NCI-H774 (cell line): ENCODE measurements around the gene PRR23E.

Experiments
- DNase-seq: peaks from one replicate; lab custom pipeline; 2025; lab: John Stamatoyannopoulos, UW

The PRR23E gene, protein sequence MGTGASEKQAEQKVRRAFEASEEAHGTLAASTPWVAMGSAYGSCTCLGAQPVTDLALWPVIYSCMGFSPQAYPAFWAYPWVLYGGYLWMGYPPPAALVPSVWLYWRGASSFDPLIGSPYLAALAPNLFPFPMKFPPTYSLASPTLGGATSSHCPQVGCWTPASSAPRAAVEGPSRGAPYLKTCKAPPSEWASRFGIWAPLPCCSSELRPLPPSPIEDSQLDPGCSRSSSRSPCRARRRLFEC

GRCh38 chr3:127192576-127193232 is at the start of gene PRR23E:
PRR23E (plus strand) TSS chr3:127193131; CDS start chr3:127196686, 3,555 bp downstream.
- no peak for DNase-seq

DNA sequence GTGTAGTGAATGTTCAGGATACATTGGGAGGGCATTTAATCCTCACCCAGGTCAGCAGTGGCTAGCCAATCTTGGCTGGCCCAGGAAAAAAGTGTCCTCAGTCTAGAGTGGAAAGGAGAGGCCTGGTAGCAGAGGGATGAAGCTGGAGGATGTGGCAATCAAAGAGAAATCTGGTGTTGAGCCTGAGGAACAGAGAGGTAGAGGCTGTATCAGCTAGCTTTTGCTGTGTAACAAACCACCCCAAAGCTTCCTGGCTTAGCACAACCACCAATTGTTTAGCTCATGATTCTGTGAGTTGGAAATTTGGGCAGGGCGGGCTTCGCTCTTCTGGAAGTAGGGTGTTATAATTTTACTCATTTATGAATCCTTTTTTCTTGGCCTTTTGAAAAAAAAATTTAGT is 49.8 kb upstream of the PRR23E start:
- no peak for DNase-seq

GRCh38 chr3:127144631-127145030 is 48.3 kb upstream of the PRR23E start:
- no peak for DNase-seq

- no peak for DNase-seq
Measured at GRCh38 chr3:127145266-127145665, 47.7 kb upstream of the PRR23E start.

DNA sequence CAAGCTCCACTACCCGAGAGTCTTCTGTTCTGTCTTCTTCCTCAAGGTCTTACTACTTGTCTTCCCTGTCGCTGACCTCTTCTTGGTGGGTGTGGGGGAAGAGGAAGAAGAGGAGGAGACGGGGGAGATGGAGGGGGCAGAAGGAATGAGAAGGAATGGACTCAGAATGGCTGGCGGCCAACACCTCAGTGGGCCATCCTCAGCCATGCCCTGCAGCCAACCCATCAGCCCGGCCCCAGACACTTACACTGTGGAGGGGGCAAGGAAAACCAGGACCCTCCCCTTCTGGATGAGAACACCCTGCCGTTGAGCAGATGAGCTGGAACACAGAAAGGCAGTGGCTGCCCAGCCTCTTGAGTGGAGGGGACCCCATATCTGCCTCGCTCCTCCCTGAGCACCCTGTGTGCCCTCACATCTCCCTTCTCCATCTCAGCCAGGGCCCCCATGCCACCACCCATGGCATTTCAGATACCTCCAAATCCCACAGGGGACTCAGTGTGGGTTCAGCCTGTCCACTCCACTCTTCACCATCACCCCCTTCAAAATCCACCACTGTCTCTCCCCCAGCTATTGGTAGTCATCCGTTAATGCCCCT is 45.5 kb upstream of the PRR23E start:
- DNase-seq, result no peak

DNA sequence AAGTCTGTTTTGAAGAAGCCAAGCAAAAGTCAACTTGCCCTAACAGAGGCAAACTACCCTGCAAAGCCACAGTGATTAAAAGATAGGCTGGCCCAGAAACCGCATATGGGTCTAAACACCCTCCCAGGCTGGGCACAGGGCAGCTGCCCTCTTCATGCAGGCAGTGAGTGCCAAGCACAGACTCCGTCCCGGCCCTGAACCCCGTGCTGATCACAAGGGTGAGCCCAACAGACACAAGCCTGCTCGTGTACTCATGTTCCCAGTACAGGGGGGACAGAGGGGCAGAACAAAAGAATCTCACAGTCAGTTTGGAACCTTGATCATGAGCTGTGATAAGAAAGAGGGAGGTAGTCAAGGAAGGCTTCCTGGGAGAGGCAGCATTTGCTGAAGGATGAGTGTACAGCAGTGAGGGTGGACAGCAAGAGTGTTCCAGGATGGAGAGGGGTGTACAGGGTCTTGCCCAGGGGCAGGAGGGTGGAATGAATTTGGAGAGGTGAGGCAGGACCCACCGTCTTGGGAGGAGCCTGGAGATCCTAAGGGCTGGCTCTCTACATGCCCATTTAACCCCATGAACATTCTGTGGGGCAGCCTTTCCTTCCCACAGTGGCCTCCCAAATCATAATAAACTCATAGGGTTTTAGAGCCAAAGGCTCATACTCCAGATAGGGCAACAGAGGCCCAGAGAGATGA is 43.2 kb upstream of the PRR23E start:
- no peak for DNase-seq

- DNase-seq, result no peak
Measured at GRCh38 chr3:127150513-127151250, 42.2 kb upstream of the PRR23E start.

DNA sequence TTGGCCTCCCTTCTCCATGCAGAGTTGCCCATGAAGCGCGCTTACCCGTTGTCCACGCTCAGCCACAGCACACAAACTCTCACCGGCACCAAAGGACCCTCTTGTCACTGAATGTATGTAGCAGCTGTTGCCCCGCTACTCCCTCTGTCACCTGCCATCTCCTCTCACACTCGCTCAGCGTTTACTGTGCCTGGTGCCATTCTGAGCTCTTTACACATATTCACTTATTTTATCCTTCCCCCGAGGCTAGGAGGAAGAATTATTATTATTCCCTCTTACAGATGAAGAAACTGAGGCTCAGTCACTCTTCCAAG is 41.7 kb upstream of the PRR23E start:
- no peak for DNase-seq

DNA sequence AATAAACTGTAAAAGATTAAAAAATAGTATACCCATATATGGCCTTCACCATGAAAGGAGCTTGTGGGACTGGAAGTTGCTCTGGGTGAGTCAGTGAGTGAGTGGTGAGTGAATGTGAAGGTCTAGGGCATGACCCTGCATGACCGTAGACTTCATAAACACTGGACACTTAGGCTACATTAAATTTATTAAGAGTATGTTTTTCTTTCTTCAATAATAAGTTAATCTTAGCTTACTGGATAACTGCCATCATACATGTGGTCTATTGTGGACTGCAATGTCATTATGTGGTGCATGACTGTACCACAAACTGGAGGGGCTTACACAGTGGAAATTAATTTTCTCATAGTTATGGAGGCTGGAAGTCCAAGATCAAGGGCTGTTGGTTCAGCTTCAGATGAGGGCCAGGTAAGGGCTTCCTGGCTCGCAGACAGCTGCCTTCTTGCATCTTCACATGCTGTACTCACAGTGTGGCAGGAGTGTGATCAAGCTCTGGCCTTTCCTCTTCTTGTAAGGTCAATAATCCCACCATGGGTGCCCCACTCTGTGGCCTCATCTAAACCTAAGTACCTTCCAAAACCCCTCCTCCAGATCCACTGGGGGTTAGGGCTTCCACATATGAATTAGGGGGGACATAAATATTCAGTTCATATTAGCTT is 40.8 kb upstream of the PRR23E start:
- DNase-seq, result no peak

- DNase-seq, result no peak
Measured at GRCh38 chr3:127152684-127153505, 40.0 kb upstream of the PRR23E start.

DNA sequence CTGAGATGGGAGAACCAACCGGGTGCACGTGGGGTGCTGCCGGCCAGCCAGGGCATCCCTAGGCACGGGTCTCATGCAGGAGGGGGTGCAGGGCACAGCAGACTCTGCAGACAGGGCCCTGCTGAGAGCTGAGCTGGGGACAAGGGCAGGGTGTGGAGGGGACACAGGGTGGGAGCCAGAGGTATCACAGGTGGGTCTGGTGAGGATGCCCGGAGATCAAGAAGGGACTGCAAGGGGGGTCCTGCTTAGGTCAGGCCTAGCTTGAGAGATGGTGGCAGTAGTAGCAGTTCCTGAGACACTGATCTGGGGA is 39.5 kb upstream of the PRR23E start:
- no peak for DNase-seq

DNA sequence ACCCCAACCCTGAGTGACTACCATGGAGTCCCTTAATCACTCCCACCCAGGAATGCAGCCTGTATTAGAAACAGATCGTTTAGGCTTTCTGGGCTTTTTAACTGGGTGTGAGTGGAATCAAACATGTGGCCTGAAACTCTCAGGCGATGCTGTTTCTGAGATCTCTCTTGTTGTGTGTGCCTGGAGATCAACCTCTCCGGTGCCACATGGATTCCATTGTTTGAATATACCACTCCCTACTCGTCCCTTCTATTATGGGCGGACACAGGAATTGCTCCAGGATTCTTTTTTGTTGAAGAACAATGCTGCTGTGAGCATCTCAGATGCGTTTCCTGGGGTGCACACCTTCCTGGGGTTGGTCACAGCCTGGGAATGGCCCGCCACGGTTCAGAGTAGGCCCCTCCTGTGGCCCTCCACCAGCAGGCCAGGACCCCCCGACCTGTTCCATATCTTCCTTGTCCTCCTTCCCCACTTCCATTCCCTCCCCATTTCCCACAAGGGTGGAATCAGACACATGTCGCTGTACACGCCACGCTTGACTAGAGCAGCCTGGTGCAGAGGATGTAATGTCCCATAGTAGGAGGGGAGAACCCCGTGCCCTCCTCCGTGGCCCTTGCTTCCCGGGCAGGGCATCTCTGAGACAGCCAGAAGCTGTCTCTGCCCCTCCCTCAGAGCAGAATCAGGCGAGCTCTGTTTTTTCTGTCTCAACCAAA is 36.4 kb upstream of the PRR23E start:
- no peak for DNase-seq

DNA sequence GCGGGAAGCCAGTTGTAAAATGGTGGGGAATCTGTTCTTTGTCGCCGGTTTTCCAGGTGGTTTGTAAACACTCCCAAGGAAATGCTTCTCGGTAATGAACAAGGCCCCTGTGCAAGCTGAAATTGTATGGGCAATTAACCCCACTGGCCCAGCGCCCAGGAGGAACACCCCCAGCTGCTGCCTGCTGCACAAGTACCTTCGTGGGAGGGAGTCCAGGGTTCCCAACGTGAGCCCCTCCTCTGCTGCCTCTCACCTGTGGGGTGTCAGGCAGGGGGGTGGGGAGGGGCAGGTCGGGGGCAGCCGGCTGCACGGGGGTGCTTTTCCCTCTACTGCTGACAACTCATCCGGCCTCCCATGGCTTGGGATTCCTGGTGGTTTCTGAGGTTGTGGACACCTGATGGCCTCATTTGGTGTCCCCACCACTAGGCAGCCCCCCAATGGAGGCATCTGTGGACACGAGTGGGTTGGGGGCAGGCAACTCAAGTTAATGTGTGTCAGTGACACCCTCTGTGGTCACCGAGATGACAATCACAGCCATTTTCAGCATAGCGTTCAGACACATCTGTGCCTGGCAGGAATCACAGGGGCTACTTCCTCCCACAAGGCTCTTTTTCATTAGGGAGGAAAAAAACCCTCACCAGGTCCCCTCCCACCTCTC is 35.6 kb upstream of the PRR23E start:
- DNase-seq, result peak; percentile 80

GRCh38 chr3:127158614-127159229 is 34.2 kb upstream of the PRR23E start:
- DNase-seq, result peak; percentile 57

- DNase-seq, result peak; percentile 74
Measured at GRCh38 chr3:127159543-127159942, 33.4 kb upstream of the PRR23E start.

GRCh38 chr3:127161236-127161635 is 31.7 kb upstream of the PRR23E start:
- DNase-seq, result no peak

GRCh38 chr3:127161973-127162579 is 30.9 kb upstream of the PRR23E start:
- no peak for DNase-seq

DNA sequence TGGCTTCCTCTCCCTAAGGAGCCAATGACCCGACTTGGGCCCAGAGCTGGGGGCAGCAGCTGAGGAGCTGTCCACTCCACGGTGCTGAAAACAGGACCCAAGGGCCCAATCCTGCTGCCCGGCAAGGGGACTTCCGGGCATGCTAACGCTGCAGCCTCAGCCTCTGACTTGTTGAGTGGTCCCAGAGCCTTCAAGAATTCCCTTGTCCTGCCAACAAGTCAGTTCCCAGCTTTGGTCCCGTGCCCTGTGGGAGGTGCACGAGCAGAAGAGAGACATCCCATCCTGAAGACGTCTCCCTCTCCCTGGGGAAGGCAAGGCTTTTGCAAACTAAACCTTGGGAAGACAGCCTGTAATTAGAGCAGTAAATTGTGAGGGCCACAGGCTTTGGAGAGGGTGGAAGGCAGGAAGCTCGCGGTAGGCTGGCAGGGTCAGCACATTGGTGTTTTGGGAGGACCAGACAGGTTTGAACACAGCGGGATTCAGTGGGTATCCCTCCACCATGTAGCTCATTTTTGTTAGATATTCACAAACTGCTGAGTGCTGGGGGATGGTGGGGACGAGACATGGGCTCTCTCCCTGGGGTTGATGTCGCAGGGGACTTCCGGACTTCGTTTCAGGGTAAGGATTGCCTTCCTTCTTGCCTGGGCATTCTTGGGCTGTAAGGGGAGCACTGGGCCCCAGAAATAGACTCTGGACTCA is 29.8 kb upstream of the PRR23E start:
- no peak for DNase-seq
